B cell (primary cell): Measurements from ENCODE around the gene TBC1D12. TPM values are rescaled to one million over a fixed set of nuclear protein-coding genes. Genes with fewer than 3 reads are reported as not detected.

ENCODE experiments used
- ATAC-seq: fragments of 200-7000 bp; cut with Tn5 transposase; one replicate; pipeline ENCODE4 v1.10.0; 2021; ENCODE audit warnings: low read depth, mild to moderate bottlenecking, moderate number of reproducible peaks, moderate library complexity
- CTCF ChIA-PET: fragments of 350-600 bp; sonication (Branson Sonifier 250); formaldehyde crosslinking; loops from one replicate; lab custom pipeline; 2021; ENCODE audit warnings: antibody characterized with exemption, inconsistent platforms; lab: Charles Lee
- POLR2A ChIA-PET: fragments of 350-600 bp; sonication (Branson Sonifier 250); formaldehyde crosslinking; loops from one replicate; lab custom pipeline; 2021; ENCODE audit warnings: antibody characterized with exemption; lab: Charles Lee
- DNase-seq: peaks from one replicate; pipeline ENCODE4 v3.0.0; 2013
- H2AFZ ChIP-seq: 2 replicates; pipeline ENCODE4 v1.6.1; 2012; ENCODE audit warnings: mild to moderate bottlenecking, low read depth, low read length; ENCODE audit not compliant: insufficient read depth, poor library complexity, severe bottlenecking
- H3K27ac ChIP-seq, 2 donors: 1 replicate in 1 of 2; 2 replicates in 1 of 2; pipeline ENCODE4 v1.5.1; 2012 to 2013; ENCODE audit warnings: low read length in 2 of 2, mild to moderate bottlenecking in 2 of 2, moderate library complexity in 1 of 2
- H3K27me3 ChIP-seq, 4 experiments: fragments of 200-600 bp in 1 of 4; sonication (generic) in 1 of 4; replicated peaks in 1 of 4; 1 replicate in 2 of 4; 2 replicates in 2 of 4; pipeline versions ENCODE4 v1.6.1 to v1.7.0; 2013 to 2016; ENCODE audit warnings: low read length in 3 of 4, mild to moderate bottlenecking in 2 of 4, mixed read lengths in 1 of 4, moderate library complexity in 1 of 4; ENCODE audit not compliant: insufficient read depth in 4 of 4, control insufficient read depth in 3 of 4; ENCODE audit errors: control extremely low read depth in 1 of 4
- H3K36me3 ChIP-seq, 2 experiments: replicated peaks in 1 of 2; 1 replicate in 1 of 2; 2 replicates in 1 of 2; pipeline versions ENCODE4 v1.6.1 to v1.7.1; 2013; ENCODE audit warnings: low read length in 1 of 2; ENCODE audit not compliant: insufficient read depth in 2 of 2, control insufficient read depth in 1 of 2; ENCODE audit errors: control extremely low read depth in 1 of 2, extremely low read depth in 1 of 2
- H3K4me1 ChIP-seq, 2 donors: fragments of 200-600 bp in 1 of 2; sonication (generic) in 1 of 2; 1 replicate in 1 of 2; 2 replicates in 1 of 2; pipeline versions ENCODE4 v1.5.1 to v1.6.1; 2013 to 2017; ENCODE audit warnings: low read length in 2 of 2; ENCODE audit not compliant: control insufficient read depth in 2 of 2, insufficient read depth in 2 of 2
- H3K4me2 ChIP-seq: replicated peaks from 2 replicates; pipeline ENCODE3; 2012; ENCODE audit warnings: mild to moderate bottlenecking, low read depth, low read length; ENCODE audit not compliant: poor library complexity, severe bottlenecking
- H3K4me3 ChIP-seq, 5 experiments: fragments of 200-600 bp in 1 of 5; sonication (generic) in 1 of 5; 1 replicate in 3 of 5; 2 replicates in 2 of 5; pipeline versions ENCODE4 v1.5.1 to v1.7.0; 2011 to 2016; ENCODE audit warnings: low read length in 4 of 5, mild to moderate bottlenecking in 4 of 5, low read depth in 2 of 5, control low read depth in 1 of 5, moderate library complexity in 1 of 5; ENCODE audit not compliant: insufficient read depth in 1 of 5; ENCODE audit errors: control extremely low read depth in 1 of 5, extremely low read depth in 1 of 5
- H3K79me2 ChIP-seq: fragments of 200-600 bp; sonication (generic); one replicate; pipeline ENCODE4 v1.6.0; 2016; ENCODE audit warnings: low read length; ENCODE audit not compliant: control insufficient read depth, insufficient read depth
- H3K9ac ChIP-seq: fragments of 200-600 bp; sonication (generic); 2 replicates; pipeline ENCODE4 v1.6.1; 2017; ENCODE audit warnings: mild to moderate bottlenecking, low read length, moderate library complexity
- H3K9me3 ChIP-seq, 3 donors: one replicate each; pipeline versions ENCODE4 v1.6.1 to v1.7.1; 2013; ENCODE audit warnings: low read length in 2 of 3; ENCODE audit not compliant: control insufficient read depth in 2 of 3, insufficient read depth in 1 of 3; ENCODE audit errors: control extremely low read depth in 1 of 3
- H4K20me1 ChIP-seq: 2 replicates; pipeline ENCODE4 v1.6.0; 2012; ENCODE audit warnings: mild to moderate bottlenecking, low read length; ENCODE audit not compliant: insufficient read depth, control insufficient read depth, poor library complexity, severe bottlenecking
- H3K27ac Mint-ChIP-seq: one replicate; pipeline ENCODE4 v1.8.0; 2021; ENCODE audit warnings: mixed read lengths
- H3K27me3 Mint-ChIP-seq: one replicate; pipeline ENCODE4 v1.8.0; 2021; ENCODE audit warnings: mixed read lengths
- H3K4me1 Mint-ChIP-seq: one replicate; pipeline ENCODE4 v1.8.0; 2021; ENCODE audit warnings: mixed read lengths
- H3K4me3 Mint-ChIP-seq: one replicate; pipeline ENCODE4 v1.8.0; 2021; ENCODE audit warnings: mixed read lengths
- H3K9me3 Mint-ChIP-seq: one replicate; pipeline ENCODE4 v1.8.0; 2022; ENCODE audit warnings: mixed read lengths; ENCODE audit not compliant: insufficient read depth
- CTCF ChIP-seq: fragments of 200-600 bp; IDR thresholded peaks from one replicate; pipeline ENCODE4 v1.8.0; 2022; ENCODE audit warnings: antibody characterized with exemption, mild to moderate bottlenecking
- EZH2 ChIP-seq: IDR thresholded peaks from 2 replicates; pipeline ENCODE4 v1.6.1; 2012; ENCODE audit warnings: borderline replicate concordance, low read depth, mild to moderate bottlenecking, moderate library complexity, low read length; ENCODE audit not compliant: insufficient read depth, poor library complexity, severe bottlenecking
- WGBS: methylation state at CpG from one replicate; pipeline ENCODE4 v1.1.5; 2013; ENCODE audit warnings: missing lambda C conversion rate; ENCODE audit not compliant: insufficient coverage; 5-methylcytosine and 5-hydroxymethylcytosine counted together
- intact Hi-C: fragments of 100-400 bp; cut with micrococcal nuclease; formaldehyde crosslinking; loops from one replicate; pipeline ENCODE4 v1.10.0; 2022
- polyA plus RNA-seq: library from polyadenylated mRNA; depleted of rRNA; stranded (reverse); fragments of >200 nt; gene quantifications from 2 replicates; pipeline ENCODE4 v1.2.3, GENCODE V29; 2012
- total RNA-seq, 2 donors: library from RNA; stranded (reverse); fragments of 120-200 nt in 1 of 2; gene quantifications; 1 replicate in 1 of 2; 2 replicates in 1 of 2; pipeline versions ENCODE4 v1.2.3 to v1.2.4, GENCODE V29; 2013 to 2022

Gene TBC1D12
- total and polyA plus RNA-seq, 2 donors (not counting 1 experiment from before 2014, with no cell fraction given): 3.1 to 9.3 TPM

GRCh38 chr10:94375374-94375773, 27.0 kb upstream of the TBC1D12 start:
- DNase-seq: no peak
- Histone ChIP-seq H3K27ac (no peak overlapping the region), H3K4me1 (no peaks in the 10 kb centered on the region), H3K27me3 (peaks cover 0 to 18% (median 10%) of the 10 kb centered on the region in 4 experiments), H3K9me3 (no peaks in the 10 kb centered on the region), H3K36me3 (no peaks in the 10 kb centered on the region), H3K4me2 (no peak overlapping the region), H2AFZ (no peak overlapping the region), H4K20me1 (no peaks in the 10 kb centered on the region), H3K9ac (no peak overlapping the region), H3K79me2 (no peaks in the 10 kb centered on the region), H3K4me3 (no peak overlapping the region)
- ChIA-PET CTCF (no interaction called here), POLR2A (no interaction called here)
- no CpG with 5 or more reads among the region's 1 CpG for WGBS
- Mint-ChIP-seq H3K4me3 (no peak overlapping the region), H3K9me3 (no peaks in the 10 kb centered on the region), H3K27ac (no peak overlapping the region), H3K27me3 (peaks cover 54% of the 10 kb centered on the region), H3K4me1 (no peaks in the 10 kb centered on the region)
- no peak for ATAC-seq
- TF ChIP-seq EZH2 (no peak), CTCF (no peak)
- intact Hi-C loops: no loop called here

GRCh38 chr10:94376865-94377264, 25.5 kb upstream of the TBC1D12 start:
- no peak overlapping the region for H3K27ac ChIP-seq
- no peak for ATAC-seq
- H3K4me1 ChIP-seq: no peaks in the 10 kb centered on the region
- no CpG with 5 or more reads among the region's 2 CpGs for WGBS
- no peak overlapping the region for H3K4me2 ChIP-seq
- DNase-seq: no peak
- no peak overlapping the region for H2AFZ ChIP-seq
- Mint-ChIP-seq H3K9me3 (no peaks in the 10 kb centered on the region), H3K4me1 (no peaks in the 10 kb centered on the region), H3K4me3 (no peak overlapping the region), H3K27me3 (peaks cover 49% of the 10 kb centered on the region), H3K27ac (no peak overlapping the region)
- TF ChIP-seq EZH2 (no peak), CTCF (no peak)
- intact Hi-C loops: no loop called here
- no peaks in the 10 kb centered on the region for H4K20me1 ChIP-seq
- no peak overlapping the region for H3K4me3 ChIP-seq
- no peaks in the 10 kb centered on the region for H3K9me3 ChIP-seq
- H3K27me3 ChIP-seq: peaks cover 0 to 18% (median 9%) of the 10 kb centered on the region in 4 experiments
- no peaks in the 10 kb centered on the region for H3K36me3 ChIP-seq
- H3K79me2 ChIP-seq: no peaks in the 10 kb centered on the region
- no peak overlapping the region for H3K9ac ChIP-seq
- ChIA-PET CTCF (interaction anchor here (1.1 kb wide), 1 partner anchor 10 kb away, joined by 5 read pairs; no protein-coding TSS in a partner anchor), POLR2A (no interaction called here)
